NCI-H1930 (cell line): ENCODE data around the gene NADK.

Source experiments
- DNase-seq, 2 experiments: peaks; one replicate each; lab custom pipeline; 2025; lab: John Stamatoyannopoulos, UW

NADK gene

DNA sequence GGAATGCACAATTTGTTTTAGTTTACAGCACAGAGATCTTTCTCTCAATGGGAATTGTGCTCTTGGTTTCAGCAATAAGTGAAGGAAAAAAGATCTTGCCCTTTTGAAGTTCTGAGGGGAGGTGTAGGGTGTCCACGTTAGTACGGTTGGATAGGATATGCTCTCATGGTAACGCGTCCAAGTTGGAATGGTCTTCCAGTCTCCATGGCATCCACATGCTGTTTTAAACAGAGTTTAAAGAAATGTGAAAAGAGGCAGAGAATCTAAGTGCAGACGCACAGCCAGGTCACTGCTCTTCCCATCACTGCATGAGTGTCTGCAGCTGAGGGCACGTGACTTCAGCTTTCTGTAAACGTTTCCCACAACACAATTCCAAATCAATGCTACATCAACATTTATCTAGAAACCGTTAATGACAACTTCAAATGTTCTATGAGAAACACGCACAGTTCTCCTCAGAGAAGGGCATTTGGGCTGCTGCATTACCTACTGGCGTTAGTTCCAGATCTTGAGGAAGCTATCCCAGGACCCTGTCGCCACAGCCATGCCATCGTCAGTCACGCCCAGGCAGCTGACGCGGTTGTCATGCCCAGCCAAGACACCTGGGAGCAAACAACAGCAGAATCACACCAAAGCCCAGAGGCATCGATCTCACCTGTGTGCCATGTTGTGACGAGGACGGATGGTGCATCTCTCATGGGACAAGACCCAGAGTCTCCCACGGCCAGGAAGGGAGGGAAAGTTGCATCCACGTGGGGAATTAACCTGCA lies 8.8 kb upstream of the NADK start:
- DNase-seq = no peak

- DNase-seq = no peak
These were observed 7.4 kb upstream of the NADK start for GRCh38 chr1:1785666-1786065.

DNA sequence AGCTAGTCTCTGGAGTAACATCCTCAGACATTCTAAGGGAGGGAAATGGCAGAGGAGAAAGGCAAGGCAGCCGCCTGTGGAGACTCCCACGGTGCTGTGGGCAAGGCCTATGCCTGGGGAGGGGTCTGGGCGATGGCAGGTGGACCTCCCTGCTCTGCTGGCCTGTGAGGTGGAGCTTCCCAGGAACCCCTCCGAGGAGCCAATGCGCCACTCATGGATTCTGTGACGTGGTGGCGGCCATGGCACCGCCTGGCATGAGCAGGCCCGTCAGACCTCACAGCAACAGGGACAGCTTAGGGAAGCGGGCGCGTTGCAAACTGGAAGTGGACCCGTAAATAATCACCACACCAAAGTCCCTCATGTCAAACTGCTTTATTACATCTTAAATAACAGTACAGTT lies 6.7 kb upstream of the NADK start:
- no peak for DNase-seq

DNA sequence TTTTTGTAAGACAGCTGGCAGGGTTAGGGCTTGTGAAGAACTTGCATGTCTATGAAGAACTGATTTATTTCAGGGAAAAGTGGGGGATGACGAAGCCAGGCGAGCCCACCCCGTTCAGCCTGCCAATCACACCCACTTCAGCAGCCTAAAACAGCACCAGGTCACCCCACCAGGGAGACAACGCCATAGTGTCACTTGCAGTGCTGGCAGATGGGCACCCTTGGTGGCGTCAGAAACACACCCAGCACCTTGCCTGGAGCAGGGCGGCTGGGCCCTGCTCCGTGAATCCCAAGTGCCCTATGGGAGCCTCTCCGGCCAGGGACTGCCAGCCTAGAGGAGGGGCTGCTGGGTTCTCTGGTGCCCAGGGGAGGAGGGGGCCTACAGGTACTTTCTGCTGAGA lies 5.0 kb upstream of the NADK start:
- no peak for DNase-seq

DNA sequence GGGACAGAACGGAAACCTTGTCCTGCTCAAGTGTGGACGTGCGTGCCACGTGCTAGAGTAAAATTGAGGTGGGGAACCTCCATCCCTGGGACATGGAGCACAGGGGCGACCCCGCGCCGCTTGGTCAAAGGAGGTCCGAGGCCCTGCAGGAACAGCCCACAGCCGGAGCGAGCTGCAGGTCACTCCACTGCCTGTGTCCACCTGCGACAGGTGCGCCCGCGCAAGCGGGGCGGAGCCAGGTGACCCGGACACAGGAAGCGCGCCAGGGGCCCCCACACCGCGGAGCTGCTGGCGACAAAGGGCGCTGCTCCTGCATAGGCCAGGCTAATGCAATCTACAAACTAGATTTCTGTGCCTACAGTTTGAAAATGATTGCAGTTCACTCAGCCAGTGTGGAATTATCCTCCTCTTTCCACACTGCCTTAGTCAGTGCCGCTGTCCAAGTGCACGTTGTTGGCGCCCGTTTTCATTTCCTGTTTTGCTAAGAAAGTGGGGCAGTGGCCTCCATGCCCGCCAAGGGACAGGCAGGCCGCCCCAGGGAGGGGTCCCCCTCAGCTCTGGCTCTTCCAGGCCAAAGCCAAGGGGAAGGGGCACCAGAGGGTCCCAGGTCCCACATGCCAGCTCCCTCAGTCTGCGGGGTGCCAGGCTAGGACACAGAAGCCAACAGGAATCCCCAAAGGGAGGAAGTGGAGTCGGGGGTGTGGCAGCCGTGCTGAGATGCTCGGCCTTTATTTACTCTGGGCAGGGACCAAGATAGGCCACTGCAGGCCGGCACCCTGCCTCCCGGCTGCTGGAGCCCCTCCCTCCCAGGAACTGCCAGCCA lies 4.3 kb upstream of the NADK start:
- DNase-seq = no peak

DNA sequence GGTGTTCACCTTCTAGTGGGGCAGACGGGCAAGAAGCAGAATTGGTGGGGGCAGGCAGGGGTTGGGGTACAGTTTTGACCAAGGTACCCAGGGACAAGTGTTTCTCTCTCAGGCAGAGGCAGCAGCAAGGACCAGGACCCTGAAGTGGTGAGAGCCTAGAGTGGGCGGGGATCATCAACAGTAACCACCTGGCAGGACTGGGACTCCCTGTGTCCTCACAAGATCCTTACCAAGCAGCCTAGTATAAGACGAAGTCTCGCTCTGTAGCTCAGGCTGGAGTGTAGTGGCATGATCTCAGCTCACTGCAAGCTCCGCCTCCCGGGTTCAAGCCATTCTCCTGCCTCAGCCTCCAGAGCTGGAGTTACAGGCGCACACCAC lies 3.2 kb upstream of the NADK start:
- no peak for DNase-seq

DNA sequence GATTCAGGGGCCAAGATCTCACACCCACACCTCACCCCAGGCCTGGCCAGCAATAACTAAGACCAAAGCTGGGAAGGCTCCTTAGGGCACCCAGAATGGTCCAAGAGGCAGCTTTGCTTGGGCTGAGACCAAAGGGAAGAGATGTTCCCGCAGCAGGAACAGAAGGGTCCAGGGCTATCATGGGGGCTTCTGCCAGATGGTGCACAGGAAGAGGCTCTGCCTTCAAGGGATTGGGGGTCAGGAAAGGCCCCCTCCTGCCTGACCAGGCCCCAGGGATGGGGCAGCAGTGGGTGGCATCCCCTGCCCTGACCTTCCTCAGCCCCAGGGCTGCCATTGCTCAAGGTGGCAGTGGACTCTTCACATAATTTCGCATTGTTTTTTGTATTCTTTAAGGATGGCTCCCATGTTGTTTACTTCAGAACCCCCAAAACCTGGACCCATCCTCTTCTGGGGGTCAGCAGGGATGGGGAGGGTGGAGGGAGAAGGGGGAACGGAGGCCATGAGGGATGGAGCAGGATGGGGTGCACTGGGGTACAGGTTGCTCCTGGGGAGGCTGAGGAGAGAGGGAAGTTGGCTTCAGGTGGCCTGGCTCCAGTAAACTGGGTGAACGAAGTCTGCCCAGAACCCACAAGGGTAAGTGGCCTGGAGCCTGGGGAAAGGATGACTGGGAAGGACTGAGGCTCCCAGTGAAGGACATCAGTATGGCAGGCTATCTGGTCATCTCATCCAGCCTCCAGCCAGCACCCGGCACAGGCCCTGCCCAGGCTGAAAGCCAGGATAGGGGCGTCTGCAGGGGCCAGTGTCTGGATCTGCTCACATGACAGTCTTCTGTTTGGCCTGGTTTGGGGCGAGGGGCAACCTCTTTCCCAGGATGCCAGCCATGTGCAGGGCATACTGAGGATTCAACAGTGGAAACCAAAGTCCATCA lies 2.6 kb upstream of the NADK start:
- DNase-seq = no peak

DNA sequence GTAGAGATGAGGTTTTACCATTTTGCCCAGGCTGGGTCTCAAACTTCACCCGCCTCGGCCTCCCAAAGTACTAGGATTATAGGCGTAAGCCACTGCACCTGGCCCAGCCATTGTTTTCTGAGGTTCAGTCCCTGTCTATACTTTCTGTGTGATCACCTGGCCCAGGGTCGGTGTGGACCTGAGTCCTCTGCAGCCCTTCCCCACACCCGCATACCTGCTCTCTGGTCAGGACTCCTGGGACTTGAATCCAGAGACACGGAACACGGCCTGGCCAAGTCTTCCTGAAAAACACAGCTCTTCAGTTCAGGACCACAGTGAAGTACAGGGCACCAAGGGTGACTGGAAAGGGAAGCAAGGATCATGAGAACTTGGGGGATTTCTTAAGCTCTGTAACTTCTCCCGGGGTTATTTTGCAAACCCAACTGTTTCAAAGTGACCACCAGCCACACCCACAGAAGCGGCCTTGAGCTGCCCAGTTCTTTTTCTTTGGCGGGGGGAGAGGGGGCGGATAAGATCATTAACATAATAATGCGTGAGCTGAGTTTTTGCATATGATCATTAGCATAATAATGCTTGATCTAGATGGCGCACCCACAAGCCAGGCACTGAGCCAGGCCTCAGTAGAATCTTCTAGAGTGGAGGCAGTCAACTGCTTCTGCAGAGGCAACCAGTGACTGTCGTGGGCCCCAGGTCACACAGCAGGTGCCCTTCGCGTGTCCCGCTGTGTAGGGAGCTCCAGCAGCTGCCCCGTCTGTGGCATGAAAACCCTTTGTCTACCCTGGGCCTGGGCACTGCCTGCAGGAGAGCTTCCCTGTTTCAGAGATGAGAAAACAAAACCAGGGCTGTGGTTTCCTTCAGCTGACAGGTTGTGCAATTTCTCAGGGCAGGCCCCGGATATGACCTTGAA lies 1.7 kb upstream of the NADK start:
- no peak for DNase-seq

DNA sequence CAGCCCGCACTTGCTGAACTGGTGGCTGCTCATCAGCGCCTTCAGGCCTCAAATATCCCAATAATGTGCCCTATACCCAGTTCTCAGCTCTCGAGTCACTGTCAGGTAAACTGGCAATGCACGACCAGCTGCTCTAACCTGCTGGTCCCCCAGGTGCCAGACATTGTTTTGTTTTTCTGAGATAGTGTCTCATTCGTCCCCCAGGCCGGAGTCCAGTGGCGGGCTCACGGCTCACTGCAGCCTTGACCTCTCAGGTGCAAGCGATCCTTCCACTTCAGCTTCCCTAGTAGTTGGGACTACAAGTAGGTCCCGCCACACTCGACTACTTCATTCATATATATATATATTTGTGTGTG lies 1.0 kb upstream of the NADK start:
- no peak for DNase-seq

GRCh38 chr1:1778663-1779319 lies 521 bp upstream of the NADK start:
- peak; percentile 25 to 52 for DNase-seq

DNA sequence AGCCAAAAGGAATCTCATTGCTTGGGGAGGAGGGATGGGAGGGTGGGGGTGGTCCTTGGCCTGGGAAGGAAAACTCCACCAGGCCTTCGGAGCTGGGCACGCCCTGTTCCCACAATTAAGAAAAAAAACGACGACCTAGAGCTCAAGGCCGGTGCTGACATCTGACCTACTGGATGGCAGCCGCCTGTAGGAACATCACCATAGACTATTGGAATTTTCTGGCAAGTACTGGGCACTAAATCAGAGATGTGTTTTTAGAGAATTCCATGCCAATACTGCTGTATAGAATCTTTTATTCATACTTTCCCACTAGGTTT lies 729 bp downstream of the NADK start:
- DNase-seq = no peak

GRCh38 chr1:1776672-1777582 lies 1.3 kb downstream of the NADK start:
- DNase-seq = no peak

DNA sequence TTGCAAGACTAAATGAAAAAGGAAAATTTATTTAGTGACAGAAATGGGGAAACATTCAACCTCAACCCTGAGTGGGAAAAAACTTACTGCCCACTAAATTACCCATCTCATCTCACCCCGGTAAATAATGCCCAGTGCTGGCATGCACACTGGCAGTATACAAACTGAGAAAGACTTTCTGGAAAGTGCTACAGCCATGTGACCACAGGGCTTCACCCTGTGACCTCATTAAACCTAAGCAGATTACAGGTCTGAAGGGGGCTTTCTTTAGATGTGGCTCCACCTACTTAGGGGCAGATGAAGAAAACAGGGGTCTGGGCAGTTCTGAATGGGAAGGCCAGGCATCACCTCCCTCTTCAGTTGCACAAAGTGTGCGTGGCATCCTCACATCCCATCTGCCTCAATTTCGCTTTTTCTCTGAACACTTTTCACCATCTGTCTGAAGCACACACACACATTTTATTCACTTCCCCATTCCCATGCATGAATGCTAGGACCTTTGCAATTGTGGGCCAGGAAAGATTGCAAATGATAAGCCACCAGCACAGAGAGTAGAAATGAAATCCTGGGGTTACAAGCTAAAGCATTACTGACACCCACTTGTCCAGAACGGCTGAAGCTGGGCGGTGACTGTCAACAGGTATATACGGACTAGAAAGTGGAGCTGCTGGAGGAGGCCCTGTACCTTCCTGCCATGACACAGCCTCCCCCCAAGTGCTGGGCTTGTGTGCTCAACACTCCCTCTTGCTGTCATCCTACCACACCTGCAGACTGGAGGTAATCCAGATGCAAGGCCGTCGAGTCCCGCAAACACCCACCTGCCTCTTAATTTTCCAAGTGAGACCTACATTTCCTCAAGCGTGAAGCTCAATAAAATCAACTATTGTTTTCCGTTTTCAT lies 2.7 kb downstream of the NADK start:
- no peak for DNase-seq

GRCh38 chr1:1773874-1774273 lies 4.4 kb downstream of the NADK start:
- no peak for DNase-seq

- DNase-seq = no peak
These were observed 7.2 kb downstream of the NADK start for GRCh38 chr1:1771096-1771495.

DNA sequence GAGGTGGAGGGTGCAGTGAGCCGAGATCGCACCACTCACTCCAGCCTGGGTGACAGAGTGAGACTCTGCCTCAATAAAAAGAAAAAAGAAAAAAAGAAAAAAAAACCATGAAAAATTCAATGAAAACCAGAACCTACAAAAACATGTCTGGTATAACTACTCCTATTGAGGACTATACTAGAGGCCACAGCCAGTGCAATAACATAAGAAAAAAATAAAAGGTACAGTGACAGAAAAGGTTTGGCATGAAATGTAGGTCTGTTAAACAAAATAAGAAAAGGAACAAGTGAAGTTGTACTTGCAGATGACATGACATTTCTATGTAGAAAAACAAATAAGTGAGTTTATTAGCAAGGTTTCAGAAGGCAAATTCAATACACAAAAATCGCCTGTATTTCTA lies 8.2 kb downstream of the NADK start:
- no peak for DNase-seq

GRCh38 chr1:1768249-1768992 lies 9.8 kb downstream of the NADK start:
- DNase-seq = no peak

- no peak for DNase-seq
These were observed 13.3 kb downstream of the NADK start for GRCh38 chr1:1764876-1765470.
